GM12878 (cell line): Measurements from ENCODE around the gene VAT1. TPM values are rescaled to one million over a fixed set of nuclear protein-coding genes. Genes with fewer than 3 reads are reported as not detected.

Experiments
- ASH2L ChIP-seq: fragments of 300-600, 200-600 bp; sonication (generic); IDR thresholded peaks from 2 replicates; pipeline ENCODE4 v1.6.1; 2017; ENCODE audit warnings: low read depth, mild to moderate bottlenecking, borderline replicate concordance
- BRCA1 ChIP-seq: IDR thresholded peaks from 2 replicates; pipeline ENCODE4 v1.6.1; 2011; ENCODE audit warnings: low read depth, low read length, improper control_type of control experiment
- EED ChIP-seq: sonication (generic); IDR thresholded peaks from 2 replicates; pipeline ENCODE4 v1.6.1; 2016; ENCODE audit warnings: antibody characterized with exemption, low read depth
- EP300 ChIP-seq, 2 experiments: fragments of 150-350 bp in 1 of 2; IDR thresholded peaks; 2 replicates each; pipeline ENCODE4 v1.6.1; 2011 to 2012; ENCODE audit warnings: low read depth in 2 of 2, low read length in 2 of 2, borderline replicate concordance in 1 of 2, improper control_type of control experiment in 1 of 2, inconsistent platforms in 1 of 2; ENCODE audit not compliant: control insufficient read depth in 1 of 2
- FOXK2 ChIP-seq: fragments of 450-650 bp; IDR thresholded peaks from 2 replicates; pipeline ENCODE4 v1.6.1; 2017; ENCODE audit warnings: mild to moderate bottlenecking, moderate library complexity
- IKZF2 ChIP-seq, 2 experiments: fragments of 450-650 bp; IDR thresholded peaks; 2 replicates each; pipeline ENCODE4 v1.6.1; 2017; ENCODE audit warnings: mild to moderate bottlenecking in 2 of 2, moderate library complexity in 2 of 2
- IRF4 ChIP-seq: IDR thresholded peaks from 2 replicates; pipeline ENCODE4 v1.6.1; 2011; ENCODE audit warnings: low read depth, low read length
- JUND ChIP-seq: IDR thresholded peaks from 2 replicates; pipeline ENCODE4 v1.6.1; 2012; ENCODE audit warnings: low read depth, mild to moderate bottlenecking, low read length, improper control_type of control experiment, moderate library complexity
- MEF2A ChIP-seq: IDR thresholded peaks from 2 replicates; pipeline ENCODE4 v1.6.1; 2011; ENCODE audit warnings: low read depth, mild to moderate bottlenecking, low read length, moderate library complexity; ENCODE audit not compliant: insufficient read depth
- MEF2B ChIP-seq: fragments of 450-650 bp; IDR thresholded peaks from 2 replicates; pipeline ENCODE4 v1.6.1; 2018; ENCODE audit warnings: mild to moderate bottlenecking, moderate library complexity; ENCODE audit not compliant: partially characterized antibody, poor library complexity, severe bottlenecking
- RAD51 ChIP-seq: fragments of 450-650 bp; IDR thresholded peaks from 2 replicates; pipeline ENCODE4 v1.6.1; 2016; ENCODE audit warnings: moderate library complexity, mild to moderate bottlenecking, inconsistent platforms
- RFX5 ChIP-seq: IDR thresholded peaks from 2 replicates; pipeline ENCODE4 v1.6.1; 2011; ENCODE audit warnings: low read depth, low read length, improper control_type of control experiment
- SREBF2 ChIP-seq: IDR thresholded peaks from 2 replicates; pipeline ENCODE4 v1.6.1; 2012; ENCODE audit warnings: mild to moderate bottlenecking, low read length
- SUZ12 ChIP-seq: fragments of 200-600 bp; sonication (generic); IDR thresholded peaks from one replicate; pipeline ENCODE4 v1.6.1; 2018; ENCODE audit warnings: antibody characterized with exemption, mild to moderate bottlenecking; ENCODE audit not compliant: unreplicated experiment
- YBX1 ChIP-seq: fragments of 450-650 bp; IDR thresholded peaks from 2 replicates; pipeline ENCODE4 v1.6.1; 2016; ENCODE audit warnings: antibody characterized with exemption
- ZNF24 ChIP-seq: fragments of 450-650 bp; IDR thresholded peaks from 2 replicates; pipeline ENCODE4 v1.6.1; 2017; ENCODE audit warnings: antibody characterized with exemption, mild to moderate bottlenecking
- ZNF274 ChIP-seq: IDR thresholded peaks from one replicate; pipeline ENCODE4 v1.8.0; 2011; ENCODE audit not compliant: insufficient read length, insufficient read depth
- polyA plus RNA-seq, 11 experiments: library from polyadenylated mRNA; depleted of rRNA in 4 of 11; unstranded in 6 of 11; stranded (reverse) in 5 of 11; fragments of >200 nt; fragmentation: Nextera tagmentation in 4 of 11; fragmentation: Illumina TruSeq in 1 of 11; extraction: Ambion mirVana in 4 of 11; extraction: Trizol in 1 of 11; gene quantifications; 1 replicate in 1 of 11; 2 replicates in 10 of 11; pipeline versions ENCODE4 v1.2.1 to v1.2.3, GENCODE V29; 2011 to 2016; ENCODE audit warnings: inconsistent platforms in 2 of 11, missing spikeins in 2 of 11, low read depth in 1 of 11
- total RNA-seq, 4 experiments: library from RNA; depleted of rRNA in 3 of 4; stranded (reverse); fragments of >200 nt in 3 of 4; fragmentation: Illumina TruSeq in 1 of 4; extraction: Trizol in 1 of 4; gene quantifications; 2 replicates each; pipeline versions ENCODE4 v1.2.1 to v1.2.3, GENCODE V29; 2013 to 2021
- TF ChIP-seq, protein P1 (sequence below): fragments of 450-650 bp; IDR thresholded peaks from 2 replicates; pipeline ENCODE4 v1.6.1; 2018; ENCODE audit warnings: borderline replicate concordance, mild to moderate bottlenecking; ENCODE audit not compliant: partially characterized antibody
- TF ChIP-seq, protein P2 (sequence below): fragments of 450-650 bp; IDR thresholded peaks from 2 replicates; pipeline ENCODE4 v1.6.1; 2017; ENCODE audit warnings: mild to moderate bottlenecking, moderate library complexity
- TF ChIP-seq, protein P3 (sequence below): fragments of 450-650 bp; IDR thresholded peaks from 2 replicates; pipeline ENCODE4 v1.6.1; 2017; ENCODE audit warnings: borderline replicate concordance
- TF ChIP-seq, protein P4 (sequence below): fragments of 450-650 bp; IDR thresholded peaks from 2 replicates; pipeline ENCODE4 v1.6.1; 2018; ENCODE audit warnings: mild to moderate bottlenecking, low read depth, moderate library complexity; ENCODE audit not compliant: partially characterized antibody

The VAT1 gene
- total and polyA plus RNA-seq, 10 of the 15 experiments (the other 5 are each of a cell fraction or from before 2014, with no cell fraction given): 5.0 to 19.8 (median 8.2) TPM

DNA sequence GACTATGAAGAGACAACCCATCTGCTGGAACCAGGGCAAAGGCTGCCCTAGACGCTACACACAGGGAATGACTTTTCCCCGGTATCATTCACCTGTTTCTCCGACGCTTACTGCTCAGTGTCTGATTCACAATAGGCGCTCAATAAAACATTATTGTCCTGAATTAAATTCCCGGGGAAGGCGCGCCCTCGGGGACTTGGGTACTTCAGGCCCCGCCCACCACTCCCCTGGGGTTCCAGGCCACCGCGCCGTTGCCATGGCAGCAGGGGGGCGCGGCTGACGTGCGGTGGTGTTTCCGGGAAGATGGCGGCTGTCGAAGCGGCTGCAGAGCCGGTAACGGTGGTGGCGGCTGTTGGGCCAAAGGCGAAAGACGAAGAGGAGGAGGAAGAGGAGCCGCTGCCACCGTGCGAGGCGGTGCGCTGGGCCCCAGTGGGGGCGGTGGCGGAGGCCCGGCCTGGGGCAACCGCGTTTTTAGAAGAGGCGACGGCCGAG is 41.9 kb downstream of the VAT1 start, which contains the start of gene RUNDC1 (continued):
- TF ChIP-seq ASH2L (no peak; the same call in 1 of the 2 replicates), FOXK2 (no peak), ZNF24 (no peak), JUND (0 out of 2 replicates have a peak, but pooled peaks have one; percentile 3), IKZF2 (IDR thresholded peaks at IDR 0.05) (no peak), ZNF274 (no peak), IRF4 (no peak), RFX5 (no peak), RAD51 (no peak), YBX1 (no peak), SUZ12 (no peak), SREBF2 (no peak), MEF2A (no peak), EED (no peak), EP300 (IDR thresholded peaks at IDR 0.05; ENCODE audit: borderline replicate concordance in 1 of 2, control insufficient read depth in 1 of 2, low read depth in 2 of 2, low read length in 2 of 2) (no peak), MEF2B (peak; percentile 97), BRCA1 (no peak)
- TF ChIP-seq, protein P1, sequence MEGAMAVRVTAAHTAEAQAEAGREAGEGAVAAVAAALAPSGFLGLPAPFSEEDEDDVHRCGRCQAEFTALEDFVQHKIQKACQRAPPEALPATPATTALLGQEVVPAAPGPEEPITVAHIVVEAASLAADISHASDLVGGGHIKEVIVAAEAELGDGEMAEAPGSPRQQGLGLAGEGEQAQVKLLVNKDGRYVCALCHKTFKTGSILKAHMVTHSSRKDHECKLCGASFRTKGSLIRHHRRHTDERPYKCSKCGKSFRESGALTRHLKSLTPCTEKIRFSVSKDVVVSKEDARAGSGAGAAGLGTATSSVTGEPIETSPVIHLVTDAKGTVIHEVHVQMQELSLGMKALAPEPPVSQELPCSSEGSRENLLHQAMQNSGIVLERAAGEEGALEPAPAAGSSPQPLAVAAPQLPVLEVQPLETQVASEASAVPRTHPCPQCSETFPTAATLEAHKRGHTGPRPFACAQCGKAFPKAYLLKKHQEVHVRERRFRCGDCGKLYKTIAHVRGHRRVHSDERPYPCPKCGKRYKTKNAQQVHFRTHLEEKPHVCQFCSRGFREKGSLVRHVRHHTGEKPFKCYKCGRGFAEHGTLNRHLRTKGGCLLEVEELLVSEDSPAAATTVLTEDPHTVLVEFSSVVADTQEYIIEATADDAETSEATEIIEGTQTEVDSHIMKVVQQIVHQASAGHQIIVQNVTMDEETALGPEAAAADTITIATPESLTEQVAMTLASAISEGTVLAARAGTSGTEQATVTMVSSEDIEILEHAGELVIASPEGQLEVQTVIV: peak; percentile 38
- TF ChIP-seq, protein P2, sequence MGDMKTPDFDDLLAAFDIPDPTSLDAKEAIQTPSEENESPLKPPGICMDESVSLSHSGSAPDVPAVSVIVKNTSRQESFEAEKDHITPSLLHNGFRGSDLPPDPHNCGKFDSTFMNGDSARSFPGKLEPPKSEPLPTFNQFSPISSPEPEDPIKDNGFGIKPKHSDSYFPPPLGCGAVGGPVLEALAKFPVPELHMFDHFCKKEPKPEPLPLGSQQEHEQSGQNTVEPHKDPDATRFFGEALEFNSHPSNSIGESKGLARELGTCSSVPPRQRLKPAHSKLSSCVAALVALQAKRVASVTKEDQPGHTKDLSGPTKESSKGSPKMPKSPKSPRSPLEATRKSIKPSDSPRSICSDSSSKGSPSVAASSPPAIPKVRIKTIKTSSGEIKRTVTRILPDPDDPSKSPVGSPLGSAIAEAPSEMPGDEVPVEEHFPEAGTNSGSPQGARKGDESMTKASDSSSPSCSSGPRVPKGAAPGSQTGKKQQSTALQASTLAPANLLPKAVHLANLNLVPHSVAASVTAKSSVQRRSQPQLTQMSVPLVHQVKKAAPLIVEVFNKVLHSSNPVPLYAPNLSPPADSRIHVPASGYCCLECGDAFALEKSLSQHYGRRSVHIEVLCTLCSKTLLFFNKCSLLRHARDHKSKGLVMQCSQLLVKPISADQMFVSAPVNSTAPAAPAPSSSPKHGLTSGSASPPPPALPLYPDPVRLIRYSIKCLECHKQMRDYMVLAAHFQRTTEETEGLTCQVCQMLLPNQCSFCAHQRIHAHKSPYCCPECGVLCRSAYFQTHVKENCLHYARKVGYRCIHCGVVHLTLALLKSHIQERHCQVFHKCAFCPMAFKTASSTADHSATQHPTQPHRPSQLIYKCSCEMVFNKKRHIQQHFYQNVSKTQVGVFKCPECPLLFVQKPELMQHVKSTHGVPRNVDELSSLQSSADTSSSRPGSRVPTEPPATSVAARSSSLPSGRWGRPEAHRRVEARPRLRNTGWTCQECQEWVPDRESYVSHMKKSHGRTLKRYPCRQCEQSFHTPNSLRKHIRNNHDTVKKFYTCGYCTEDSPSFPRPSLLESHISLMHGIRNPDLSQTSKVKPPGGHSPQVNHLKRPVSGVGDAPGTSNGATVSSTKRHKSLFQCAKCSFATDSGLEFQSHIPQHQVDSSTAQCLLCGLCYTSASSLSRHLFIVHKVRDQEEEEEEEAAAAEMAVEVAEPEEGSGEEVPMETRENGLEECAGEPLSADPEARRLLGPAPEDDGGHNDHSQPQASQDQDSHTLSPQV: no peak
- TF ChIP-seq, protein P3, sequence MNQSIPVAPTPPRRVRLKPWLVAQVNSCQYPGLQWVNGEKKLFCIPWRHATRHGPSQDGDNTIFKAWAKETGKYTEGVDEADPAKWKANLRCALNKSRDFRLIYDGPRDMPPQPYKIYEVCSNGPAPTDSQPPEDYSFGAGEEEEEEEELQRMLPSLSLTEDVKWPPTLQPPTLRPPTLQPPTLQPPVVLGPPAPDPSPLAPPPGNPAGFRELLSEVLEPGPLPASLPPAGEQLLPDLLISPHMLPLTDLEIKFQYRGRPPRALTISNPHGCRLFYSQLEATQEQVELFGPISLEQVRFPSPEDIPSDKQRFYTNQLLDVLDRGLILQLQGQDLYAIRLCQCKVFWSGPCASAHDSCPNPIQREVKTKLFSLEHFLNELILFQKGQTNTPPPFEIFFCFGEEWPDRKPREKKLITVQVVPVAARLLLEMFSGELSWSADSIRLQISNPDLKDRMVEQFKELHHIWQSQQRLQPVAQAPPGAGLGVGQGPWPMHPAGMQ: no peak
- TF ChIP-seq, protein P4, sequence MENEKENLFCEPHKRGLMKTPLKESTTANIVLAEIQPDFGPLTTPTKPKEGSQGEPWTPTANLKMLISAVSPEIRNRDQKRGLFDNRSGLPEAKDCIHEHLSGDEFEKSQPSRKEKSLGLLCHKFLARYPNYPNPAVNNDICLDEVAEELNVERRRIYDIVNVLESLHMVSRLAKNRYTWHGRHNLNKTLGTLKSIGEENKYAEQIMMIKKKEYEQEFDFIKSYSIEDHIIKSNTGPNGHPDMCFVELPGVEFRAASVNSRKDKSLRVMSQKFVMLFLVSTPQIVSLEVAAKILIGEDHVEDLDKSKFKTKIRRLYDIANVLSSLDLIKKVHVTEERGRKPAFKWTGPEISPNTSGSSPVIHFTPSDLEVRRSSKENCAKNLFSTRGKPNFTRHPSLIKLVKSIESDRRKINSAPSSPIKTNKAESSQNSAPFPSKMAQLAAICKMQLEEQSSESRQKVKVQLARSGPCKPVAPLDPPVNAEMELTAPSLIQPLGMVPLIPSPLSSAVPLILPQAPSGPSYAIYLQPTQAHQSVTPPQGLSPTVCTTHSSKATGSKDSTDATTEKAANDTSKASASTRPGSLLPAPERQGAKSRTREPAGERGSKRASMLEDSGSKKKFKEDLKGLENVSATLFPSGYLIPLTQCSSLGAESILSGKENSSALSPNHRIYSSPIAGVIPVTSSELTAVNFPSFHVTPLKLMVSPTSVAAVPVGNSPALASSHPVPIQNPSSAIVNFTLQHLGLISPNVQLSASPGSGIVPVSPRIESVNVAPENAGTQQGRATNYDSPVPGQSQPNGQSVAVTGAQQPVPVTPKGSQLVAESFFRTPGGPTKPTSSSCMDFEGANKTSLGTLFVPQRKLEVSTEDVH: peak; percentile 21
